K562 (cell line): Measurements from ENCODE around the gene EOGT. TPM values are rescaled to one million over a fixed set of nuclear protein-coding genes. Genes with fewer than 3 reads are reported as not detected.

Experiments used
- BCLAF1 ChIP-seq, 2 experiments: fragments of 450-650 bp in 1 of 2; IDR thresholded peaks; 2 replicates each; pipeline ENCODE4 v1.6.1; 2011 to 2017; ENCODE audit warnings: low read depth in 2 of 2, antibody characterized with exemption in 1 of 2, borderline replicate concordance in 1 of 2, low read length in 1 of 2, mild to moderate bottlenecking in 1 of 2, mixed read lengths in 1 of 2; ENCODE audit not compliant: control insufficient read depth in 1 of 2
- GABPB1 ChIP-seq: sonication (generic); formaldehyde crosslinking; IDR thresholded peaks from 2 replicates; pipeline ENCODE4 v1.8.0; 2022; ENCODE audit warnings: mild to moderate bottlenecking, missing genetic modification reagents
- MGA ChIP-seq: fragments of 450-650 bp; IDR thresholded peaks from 2 replicates; pipeline ENCODE4 v1.6.1; 2016; ENCODE audit warnings: mild to moderate bottlenecking, moderate library complexity
- MYBL2 ChIP-seq, 2 experiments: fragments of 450-650 bp in 1 of 2; sonication (generic) in 1 of 2; formaldehyde crosslinking in 1 of 2; IDR thresholded peaks; 2 replicates each; pipeline versions ENCODE4 v1.6.1 to v1.8.1; 2017 to 2022; ENCODE audit warnings: borderline replicate concordance in 1 of 2, inconsistent platforms in 1 of 2, low read depth in 1 of 2, mild to moderate bottlenecking in 1 of 2, missing genetic modification reagents in 1 of 2, moderate library complexity in 1 of 2
- RBM34 ChIP-seq: fragments of 200-400 bp; formaldehyde crosslinking; IDR thresholded peaks from 2 replicates; pipeline ENCODE4 v1.6.1; 2018; ENCODE audit warnings: low read length, borderline replicate concordance; ENCODE audit not compliant: insufficient read depth
- ZMIZ1 ChIP-seq, 2 experiments: fragments of 150-350 bp in 1 of 2; IDR thresholded peaks; 2 replicates each; pipeline ENCODE4 v1.6.1; 2012 to 2016; ENCODE audit warnings: low read depth in 2 of 2, low read length in 2 of 2, mild to moderate bottlenecking in 1 of 2, moderate library complexity in 1 of 2
- ZNF3 ChIP-seq: fragments of 250-450 bp; sonication (Bioruptor Pico); IDR thresholded peaks from 2 replicates; pipeline ENCODE4 v1.5.0; 2021; ENCODE audit warnings: mild to moderate bottlenecking, moderate library complexity
- ZNF766 ChIP-seq: fragments of 200-800 bp; sonication (Bioruptor generic); conservative IDR thresholded peaks from 2 replicates; pipeline ENCODE4 v1.6.1; 2016; ENCODE audit warnings: missing genetic modification characterization, missing compliant biosample characterization
- polyA plus RNA-seq, 8 experiments: library from polyadenylated mRNA; depleted of rRNA in 4 of 8; stranded (reverse) in 5 of 8; unstranded in 3 of 8; fragments of >200 nt; fragmentation: Nextera tagmentation in 2 of 8; fragmentation: Illumina TruSeq in 1 of 8; extraction: Ambion mirVana in 2 of 8; extraction: Trizol in 1 of 8; gene quantifications; 2 replicates each; pipeline versions ENCODE4 v1.2.1 to v1.2.3, GENCODE V29; 2011 to 2014; ENCODE audit warnings: inconsistent platforms in 1 of 8, missing spikeins in 1 of 8
- total RNA-seq, 7 experiments: library from RNA; depleted of rRNA in 6 of 7; stranded (reverse); fragments of >200 nt in 6 of 7; fragmentation: Illumina TruSeq in 2 of 7; extraction: Trizol in 2 of 7; gene quantifications; 2 replicates each; pipeline versions ENCODE4 v1.2.1 to v1.2.3, GENCODE V29; 2011 to 2021; ENCODE audit warnings: low replicate concordance in 1 of 7

Gene EOGT
- total and polyA plus RNA-seq, 9 of the 15 experiments (the other 6 are each of a cell fraction or from before 2014, with no cell fraction given) = 3.6 to 17.9 (median 7.4) TPM

GRCh38 chr3:68957895-68958294 lies 55.6 kb downstream of the EOGT start (continued):
- no peak for TF ChIP-seq MGA
- no peak for TF ChIP-seq BCLAF1 (IDR thresholded peaks at IDR 0.05; ENCODE audit: borderline replicate concordance in 1 of 2, control insufficient read depth in 1 of 2, low read depth in 2 of 2, low read length in 1 of 2)
- 0 out of 4 replicates have a peak, but pooled peaks of 1 of the 2 experiments have one; percentile 25 for TF ChIP-seq ZMIZ1 (IDR thresholded peaks at IDR 0.05; ENCODE audit: low read depth in 2 of 2, low read length in 2 of 2)
- TF ChIP-seq RBM34 = no peak
- 0 out of 2 replicates have a peak, but pooled peaks have one; percentile 35 for TF ChIP-seq ZNF766 (CRISPR knock-in tag)
- no peak for TF ChIP-seq GABPB1 (CRISPR knock-in tag)
- no peak for TF ChIP-seq ZNF3
- no peak for TF ChIP-seq MYBL2 (IDR thresholded peaks at IDR 0.05; ENCODE audit: low read depth)
- TF ChIP-seq MYBL2 (CRISPR knock-in tag; IDR thresholded peaks at IDR 0.05; ENCODE audit: borderline replicate concordance) = no peak
